Liver (tissue), 9 donors: ENCODE measurements around the gene GNA14. TPM values are rescaled to one million over a fixed set of nuclear protein-coding genes. Genes with fewer than 3 reads are reported as not detected.

ENCODE experiments used
- DNase-seq: peaks from one replicate; pipeline ENCODE4 v3.0.0-alpha.2; 2017; ENCODE audit warnings: low spot score
- H3K27ac ChIP-seq, 2 donors: one replicate each; pipeline ENCODE4 v1.7.0; 2013; ENCODE audit warnings: inconsistent platforms in 2 of 2, low read length in 2 of 2, control low read depth in 1 of 2, low read depth in 1 of 2, mild to moderate bottlenecking in 1 of 2
- H3K27me3 ChIP-seq, 4 donors: one replicate each; pipeline versions ENCODE4 v1.6.1 to v1.7.0; 2013; ENCODE audit warnings: low read length in 3 of 4, inconsistent platforms in 1 of 4, mild to moderate bottlenecking in 1 of 4, moderate library complexity in 1 of 4; ENCODE audit not compliant: control insufficient read depth in 4 of 4, insufficient read depth in 4 of 4
- H3K36me3 ChIP-seq, 4 donors: one replicate each; pipeline versions ENCODE4 v1.6.1 to v1.7.0; 2013; ENCODE audit warnings: low read length in 3 of 4, mild to moderate bottlenecking in 3 of 4, low read depth in 1 of 4, moderate library complexity in 1 of 4; ENCODE audit not compliant: control insufficient read depth in 4 of 4, insufficient read depth in 3 of 4
- H3K4me1 ChIP-seq, 4 donors: one replicate each; pipeline versions ENCODE4 v1.6.1 to v1.7.0; 2013; ENCODE audit warnings: low read length in 3 of 4, mild to moderate bottlenecking in 3 of 4, moderate library complexity in 1 of 4; ENCODE audit not compliant: control insufficient read depth in 4 of 4, insufficient read depth in 4 of 4
- H3K4me3 ChIP-seq, 3 donors: one replicate each; pipeline versions ENCODE4 v1.6.1 to v1.7.0; 2013; ENCODE audit warnings: low read length in 3 of 3, control low read depth in 1 of 3, low read depth in 1 of 3, mild to moderate bottlenecking in 1 of 3
- H3K9ac ChIP-seq, 2 donors: one replicate each; pipeline ENCODE4 v1.7.0; 2013; ENCODE audit warnings: low read length in 2 of 2, mild to moderate bottlenecking in 2 of 2, moderate library complexity in 2 of 2, control low read depth in 1 of 2, low read depth in 1 of 2
- H3K9me3 ChIP-seq, 4 donors: one replicate each; pipeline versions ENCODE4 v1.6.1 to v1.7.0; 2013; ENCODE audit warnings: low read length in 3 of 4; ENCODE audit not compliant: control insufficient read depth in 4 of 4
- EGR1 ChIP-seq, 2 donors: IDR thresholded peaks; 2 replicates each; pipeline ENCODE4 v1.6.1; 2016 to 2018; ENCODE audit warnings: antibody characterized with exemption in 2 of 2, low read depth in 2 of 2
- FOXA1 ChIP-seq: IDR thresholded peaks from 2 replicates; pipeline ENCODE4 v1.6.1; 2016; ENCODE audit warnings: antibody characterized with exemption
- FOXA2 ChIP-seq: IDR thresholded peaks from 2 replicates; pipeline ENCODE4 v1.6.1; 2016; ENCODE audit warnings: antibody characterized with exemption
- GABPA ChIP-seq, 2 donors: IDR thresholded peaks in 1 of 2; conservative IDR thresholded peaks in 1 of 2; 2 replicates each; pipeline ENCODE4 v1.6.1; 2016; ENCODE audit warnings: antibody characterized with exemption in 2 of 2, mild to moderate bottlenecking in 1 of 2, moderate library complexity in 1 of 2
- HNF4A ChIP-seq, 2 donors: conservative IDR thresholded peaks; 2 replicates each; pipeline ENCODE4 v1.6.1; 2016; ENCODE audit warnings: antibody characterized with exemption in 2 of 2, mild to moderate bottlenecking in 2 of 2
- HNF4G ChIP-seq: IDR thresholded peaks from 2 replicates; pipeline ENCODE4 v1.6.1; 2016; ENCODE audit warnings: antibody characterized with exemption
- JUND ChIP-seq, 2 donors: IDR thresholded peaks; 2 replicates each; pipeline ENCODE4 v1.6.1; 2016; ENCODE audit warnings: antibody characterized with exemption in 2 of 2
- NR2F2 ChIP-seq: IDR thresholded peaks from 2 replicates; pipeline ENCODE4 v1.6.1; 2016; ENCODE audit warnings: antibody characterized with exemption
- RAD21 ChIP-seq, 2 donors: IDR thresholded peaks; 2 replicates each; pipeline ENCODE4 v1.6.1; 2016; ENCODE audit warnings: antibody characterized with exemption in 2 of 2, mild to moderate bottlenecking in 2 of 2
- RXRA ChIP-seq, 2 donors: IDR thresholded peaks; 2 replicates each; pipeline ENCODE4 v1.6.1; 2017 to 2018; ENCODE audit warnings: antibody characterized with exemption in 2 of 2, mild to moderate bottlenecking in 1 of 2
- SP1 ChIP-seq: IDR thresholded peaks from 2 replicates; pipeline ENCODE4 v1.6.1; 2018; ENCODE audit warnings: antibody characterized with exemption, mild to moderate bottlenecking
- TAF1 ChIP-seq: conservative IDR thresholded peaks from 2 replicates; pipeline ENCODE4 v1.6.1; 2016; ENCODE audit warnings: antibody characterized with exemption, mild to moderate bottlenecking
- YY1 ChIP-seq: IDR thresholded peaks from 2 replicates; pipeline ENCODE4 v1.6.1; 2016; ENCODE audit warnings: antibody characterized with exemption, mild to moderate bottlenecking
- WGBS: extraction: QIAGEN DNeasy Blood & Tissue Kit; methylation state at CpG from one replicate; pipeline ENCODE4 v1.1.7; 2013; 5-methylcytosine and 5-hydroxymethylcytosine counted together
- polyA plus RNA-seq, 2 donors: library from polyadenylated mRNA; stranded (reverse) in 1 of 2; unstranded in 1 of 2; fragments of 200-250 nt in 1 of 2; fragments of >200 nt in 1 of 2; fragmentation: Nextera tagmentation in 1 of 2; extraction: Ambion mirVana in 1 of 2; gene quantifications; one replicate each; pipeline versions ENCODE4 v1.2.1 to v1.2.3, GENCODE V29; 2013 to 2015
- total RNA-seq, 2 donors: library from RNA; depleted of rRNA; stranded (reverse); fragments of >200 nt; gene quantifications; one replicate each; pipeline ENCODE4 v1.2.3, GENCODE V29; 2014
- TF ChIP-seq, protein P1 (sequence below): IDR thresholded peaks from 2 replicates; pipeline ENCODE4 v1.6.1; 2016; ENCODE audit warnings: antibody characterized with exemption
- TF ChIP-seq, protein P2 (sequence below): IDR thresholded peaks from 2 replicates; pipeline ENCODE4 v1.6.1; 2016; ENCODE audit warnings: antibody characterized with exemption, mild to moderate bottlenecking
- TF ChIP-seq, protein P3 (sequence below): IDR thresholded peaks from 2 replicates; pipeline ENCODE4 v1.6.1; 2016; ENCODE audit warnings: antibody characterized with exemption
- TF ChIP-seq, protein P4 (sequence below): IDR thresholded peaks from 2 replicates; pipeline ENCODE4 v1.6.1; 2016; ENCODE audit warnings: antibody characterized with exemption
- TF ChIP-seq, protein P5 (sequence below): fragments of 150-350 bp; IDR thresholded peaks from 2 replicates; pipeline ENCODE4 v1.5.1; 2017; ENCODE audit warnings: improper control_type of control experiment, low read depth, low read length; ENCODE audit not compliant: missing input control
- donor health status: healthy.
- donor health status: healthy.
- donor health status: healthy.
- donor health status: healthy.
- donor health status: healthy.

GNA14 gene
- total and polyA plus RNA-seq, 4 donors: 1.1 to 5.4 (median 2.9) TPM

DNA sequence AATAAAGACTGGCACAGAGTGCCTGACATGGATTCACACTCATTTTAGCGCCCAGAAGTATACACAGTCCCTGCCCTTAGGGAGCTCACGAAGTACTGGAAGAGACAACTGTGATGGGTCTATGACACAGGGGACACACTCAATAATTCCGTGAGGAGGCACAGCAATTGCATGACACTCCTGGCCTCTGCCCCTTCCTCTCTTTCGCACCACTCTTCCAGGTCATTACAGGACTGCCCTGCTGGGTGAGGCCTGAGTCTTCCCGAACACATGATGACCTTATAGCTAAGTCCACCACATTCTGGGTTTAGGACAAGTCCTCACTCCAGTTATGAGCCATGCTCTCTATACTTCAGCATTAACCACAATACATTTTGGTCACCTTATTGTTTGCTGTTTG is 134.7 kb downstream of the GNA14 start:
- 79% methylated on average over 5 of the region's 5 CpGs for WGBS
- DNase-seq: no peak
- no peak for TF ChIP-seq GABPA (IDR thresholded peaks at IDR 0.05 in 1 of 2, conservative IDR thresholded peaks at IDR 0.05 in 1 of 2)
- TF ChIP-seq HNF4A (conservative IDR thresholded peaks at IDR 0.05): no peak
- TF ChIP-seq, protein P1, sequence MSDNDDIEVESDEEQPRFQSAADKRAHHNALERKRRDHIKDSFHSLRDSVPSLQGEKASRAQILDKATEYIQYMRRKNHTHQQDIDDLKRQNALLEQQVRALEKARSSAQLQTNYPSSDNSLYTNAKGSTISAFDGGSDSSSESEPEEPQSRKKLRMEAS: no peak
- TF ChIP-seq, protein P2, sequence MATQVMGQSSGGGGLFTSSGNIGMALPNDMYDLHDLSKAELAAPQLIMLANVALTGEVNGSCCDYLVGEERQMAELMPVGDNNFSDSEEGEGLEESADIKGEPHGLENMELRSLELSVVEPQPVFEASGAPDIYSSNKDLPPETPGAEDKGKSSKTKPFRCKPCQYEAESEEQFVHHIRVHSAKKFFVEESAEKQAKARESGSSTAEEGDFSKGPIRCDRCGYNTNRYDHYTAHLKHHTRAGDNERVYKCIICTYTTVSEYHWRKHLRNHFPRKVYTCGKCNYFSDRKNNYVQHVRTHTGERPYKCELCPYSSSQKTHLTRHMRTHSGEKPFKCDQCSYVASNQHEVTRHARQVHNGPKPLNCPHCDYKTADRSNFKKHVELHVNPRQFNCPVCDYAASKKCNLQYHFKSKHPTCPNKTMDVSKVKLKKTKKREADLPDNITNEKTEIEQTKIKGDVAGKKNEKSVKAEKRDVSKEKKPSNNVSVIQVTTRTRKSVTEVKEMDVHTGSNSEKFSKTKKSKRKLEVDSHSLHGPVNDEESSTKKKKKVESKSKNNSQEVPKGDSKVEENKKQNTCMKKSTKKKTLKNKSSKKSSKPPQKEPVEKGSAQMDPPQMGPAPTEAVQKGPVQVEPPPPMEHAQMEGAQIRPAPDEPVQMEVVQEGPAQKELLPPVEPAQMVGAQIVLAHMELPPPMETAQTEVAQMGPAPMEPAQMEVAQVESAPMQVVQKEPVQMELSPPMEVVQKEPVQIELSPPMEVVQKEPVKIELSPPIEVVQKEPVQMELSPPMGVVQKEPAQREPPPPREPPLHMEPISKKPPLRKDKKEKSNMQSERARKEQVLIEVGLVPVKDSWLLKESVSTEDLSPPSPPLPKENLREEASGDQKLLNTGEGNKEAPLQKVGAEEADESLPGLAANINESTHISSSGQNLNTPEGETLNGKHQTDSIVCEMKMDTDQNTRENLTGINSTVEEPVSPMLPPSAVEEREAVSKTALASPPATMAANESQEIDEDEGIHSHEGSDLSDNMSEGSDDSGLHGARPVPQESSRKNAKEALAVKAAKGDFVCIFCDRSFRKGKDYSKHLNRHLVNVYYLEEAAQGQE: no peak
- TF ChIP-seq EGR1 (IDR thresholded peaks at IDR 0.05; ENCODE audit: low read depth in 2 of 2): no peak
- TF ChIP-seq, protein P3, sequence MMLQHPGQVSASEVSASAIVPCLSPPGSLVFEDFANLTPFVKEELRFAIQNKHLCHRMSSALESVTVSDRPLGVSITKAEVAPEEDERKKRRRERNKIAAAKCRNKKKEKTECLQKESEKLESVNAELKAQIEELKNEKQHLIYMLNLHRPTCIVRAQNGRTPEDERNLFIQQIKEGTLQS: no peak
- H3K36me3 ChIP-seq: no peaks in the 10 kb centered on the region
- no peak overlapping the region for H3K27ac ChIP-seq
- H3K4me3 ChIP-seq: no peak overlapping the region
- H3K9me3 ChIP-seq: no peaks in the 10 kb centered on the region
- H3K27me3 ChIP-seq: no peaks in the 10 kb centered on the region
- no peak overlapping the region for H3K9ac ChIP-seq
- peaks cover 0 to 12% (median 10%) of the 10 kb centered on the region in 4 donors for H3K4me1 ChIP-seq

DNA sequence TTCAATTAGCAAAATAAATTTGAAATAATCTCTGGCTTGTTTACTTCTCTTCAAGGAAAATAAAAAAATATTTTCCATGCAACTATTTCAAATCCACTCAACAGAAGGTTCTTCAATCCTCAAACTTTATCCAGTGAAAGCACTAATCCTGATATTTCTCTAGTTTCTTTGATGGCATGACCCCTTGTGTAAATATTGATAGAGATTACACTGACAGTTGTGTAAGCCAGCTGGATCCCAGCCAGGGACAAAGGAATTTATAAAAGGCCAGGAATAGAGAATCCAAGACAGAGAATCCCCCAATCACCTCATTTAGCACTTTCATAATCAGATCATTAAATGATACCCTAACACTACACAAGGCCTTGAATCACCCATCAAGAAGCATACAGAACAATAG is 135.2 kb downstream of the GNA14 start:
- DNase-seq: peak; percentile 54
- TF ChIP-seq RXRA (IDR thresholded peaks at IDR 0.05) (peak; percentile 60 to 64), FOXA2 (peak; percentile 96), EGR1 (IDR thresholded peaks at IDR 0.05; ENCODE audit: low read depth in 2 of 2) (no peak), FOXA1 (peak; percentile 96), SP1 (peak; percentile 30), YY1 (no peak), JUND (IDR thresholded peaks at IDR 0.05) (peak in 1 of 2 donors; percentile 30), GABPA (IDR thresholded peaks at IDR 0.05 in 1 of 2, conservative IDR thresholded peaks at IDR 0.05 in 1 of 2) (no peak), HNF4A (conservative IDR thresholded peaks at IDR 0.05) (peak; percentile 17 to 36), RAD21 (IDR thresholded peaks at IDR 0.05) (peak in 1 of 2 donors; percentile 37), TAF1 (no peak), NR2F2 (peak; percentile 87), HNF4G (no peak)
- TF ChIP-seq, protein P1: no peak
- TF ChIP-seq, protein P4, sequence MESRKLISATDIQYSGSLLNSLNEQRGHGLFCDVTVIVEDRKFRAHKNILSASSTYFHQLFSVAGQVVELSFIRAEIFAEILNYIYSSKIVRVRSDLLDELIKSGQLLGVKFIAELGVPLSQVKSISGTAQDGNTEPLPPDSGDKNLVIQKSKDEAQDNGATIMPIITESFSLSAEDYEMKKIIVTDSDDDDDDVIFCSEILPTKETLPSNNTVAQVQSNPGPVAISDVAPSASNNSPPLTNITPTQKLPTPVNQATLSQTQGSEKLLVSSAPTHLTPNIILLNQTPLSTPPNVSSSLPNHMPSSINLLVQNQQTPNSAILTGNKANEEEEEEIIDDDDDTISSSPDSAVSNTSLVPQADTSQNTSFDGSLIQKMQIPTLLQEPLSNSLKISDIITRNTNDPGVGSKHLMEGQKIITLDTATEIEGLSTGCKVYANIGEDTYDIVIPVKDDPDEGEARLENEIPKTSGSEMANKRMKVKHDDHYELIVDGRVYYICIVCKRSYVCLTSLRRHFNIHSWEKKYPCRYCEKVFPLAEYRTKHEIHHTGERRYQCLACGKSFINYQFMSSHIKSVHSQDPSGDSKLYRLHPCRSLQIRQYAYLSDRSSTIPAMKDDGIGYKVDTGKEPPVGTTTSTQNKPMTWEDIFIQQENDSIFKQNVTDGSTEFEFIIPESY: no peak
- TF ChIP-seq, protein P5, sequence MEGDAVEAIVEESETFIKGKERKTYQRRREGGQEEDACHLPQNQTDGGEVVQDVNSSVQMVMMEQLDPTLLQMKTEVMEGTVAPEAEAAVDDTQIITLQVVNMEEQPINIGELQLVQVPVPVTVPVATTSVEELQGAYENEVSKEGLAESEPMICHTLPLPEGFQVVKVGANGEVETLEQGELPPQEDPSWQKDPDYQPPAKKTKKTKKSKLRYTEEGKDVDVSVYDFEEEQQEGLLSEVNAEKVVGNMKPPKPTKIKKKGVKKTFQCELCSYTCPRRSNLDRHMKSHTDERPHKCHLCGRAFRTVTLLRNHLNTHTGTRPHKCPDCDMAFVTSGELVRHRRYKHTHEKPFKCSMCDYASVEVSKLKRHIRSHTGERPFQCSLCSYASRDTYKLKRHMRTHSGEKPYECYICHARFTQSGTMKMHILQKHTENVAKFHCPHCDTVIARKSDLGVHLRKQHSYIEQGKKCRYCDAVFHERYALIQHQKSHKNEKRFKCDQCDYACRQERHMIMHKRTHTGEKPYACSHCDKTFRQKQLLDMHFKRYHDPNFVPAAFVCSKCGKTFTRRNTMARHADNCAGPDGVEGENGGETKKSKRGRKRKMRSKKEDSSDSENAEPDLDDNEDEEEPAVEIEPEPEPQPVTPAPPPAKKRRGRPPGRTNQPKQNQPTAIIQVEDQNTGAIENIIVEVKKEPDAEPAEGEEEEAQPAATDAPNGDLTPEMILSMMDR: no peak
- TF ChIP-seq, protein P3: no peak
- TF ChIP-seq, protein P2: no peak
- Histone ChIP-seq H3K9me3 (no peaks in the 10 kb centered on the region), H3K27me3 (no peaks in the 10 kb centered on the region), H3K36me3 (no peaks in the 10 kb centered on the region), H3K27ac (no peak overlapping the region), H3K9ac (no peak overlapping the region), H3K4me3 (no peak overlapping the region), H3K4me1 (peaks cover 0 to 12% (median 10%) of the 10 kb centered on the region in 4 donors)
